ENCODE measurements around the gene IL10RB. TPM values are rescaled to one million over a fixed set of nuclear protein-coding genes. Genes with fewer than 3 reads are reported as not detected.

IL10RB gene
- total and polyA plus RNA-seq, 2 of the 13 experiments (the other 11 are each of a cell fraction or from before 2014, with no cell fraction given): 17.4 to 18.2 TPM

DNA sequence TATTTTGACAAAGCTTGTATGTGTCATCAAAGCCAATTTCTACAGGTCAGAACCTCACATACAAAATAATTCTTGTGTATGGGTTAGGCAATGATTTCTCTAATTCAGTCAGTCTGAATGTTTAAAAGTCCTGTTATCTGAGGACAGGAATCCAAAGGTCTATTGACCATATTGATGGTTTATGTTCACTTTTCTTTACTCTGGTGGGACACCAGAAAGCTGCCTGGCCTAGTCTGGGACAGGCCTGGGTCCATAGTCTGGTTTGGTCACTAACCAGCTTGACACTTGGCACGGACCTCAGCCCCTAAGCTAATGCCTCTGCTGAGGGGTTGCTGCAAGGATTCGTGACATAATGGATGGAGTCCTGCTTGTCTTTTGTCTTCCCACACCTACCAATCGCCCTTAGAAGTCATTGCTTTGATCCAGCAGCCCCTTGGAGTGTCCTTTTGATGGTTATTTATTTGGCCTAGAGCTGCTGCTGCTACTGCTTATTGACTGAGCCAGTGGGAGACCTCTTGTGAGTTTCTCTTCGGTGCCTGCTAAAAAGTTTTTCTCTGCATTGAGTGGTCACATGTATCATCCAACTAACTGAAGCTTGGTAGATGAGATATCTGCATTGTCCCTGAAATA lies 20.8 kb upstream of the IL10RB start (continued):
- TF ChIP-seq, protein P1, sequence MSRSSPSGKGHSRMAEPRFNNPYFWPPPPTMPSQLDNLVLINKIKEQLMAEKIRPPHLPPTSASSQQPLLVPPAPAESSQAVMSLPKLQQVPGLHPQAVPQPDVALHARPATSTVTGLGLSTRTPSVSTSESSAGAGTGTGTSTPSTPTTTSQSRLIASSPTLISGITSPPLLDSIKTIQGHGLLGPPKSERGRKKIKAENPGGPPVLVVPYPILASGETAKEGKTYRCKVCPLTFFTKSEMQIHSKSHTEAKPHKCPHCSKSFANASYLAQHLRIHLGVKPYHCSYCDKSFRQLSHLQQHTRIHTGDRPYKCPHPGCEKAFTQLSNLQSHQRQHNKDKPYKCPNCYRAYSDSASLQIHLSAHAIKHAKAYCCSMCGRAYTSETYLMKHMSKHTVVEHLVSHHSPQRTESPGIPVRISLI (CRISPR knock-in tag; IDR thresholded peaks at IDR 0.05; ENCODE audit: borderline replicate concordance): no peak
- no peak for TF ChIP-seq NRL (CRISPR knock-in tag; IDR thresholded peaks at IDR 0.05; ENCODE audit: borderline replicate concordance)
- TF ChIP-seq, protein P2, sequence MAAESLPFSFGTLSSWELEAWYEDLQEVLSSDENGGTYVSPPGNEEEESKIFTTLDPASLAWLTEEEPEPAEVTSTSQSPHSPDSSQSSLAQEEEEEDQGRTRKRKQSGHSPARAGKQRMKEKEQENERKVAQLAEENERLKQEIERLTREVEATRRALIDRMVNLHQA (CRISPR knock-in tag; IDR thresholded peaks at IDR 0.05): no peak
- TF ChIP-seq ZNF180 (CRISPR knock-in tag; IDR thresholded peaks at IDR 0.05; ENCODE audit: borderline replicate concordance, low read depth): no peak
- TF ChIP-seq DPF2 (CRISPR knock-in tag; IDR thresholded peaks at IDR 0.05; ENCODE audit: borderline replicate concordance, low read depth): peak; percentile 86
- no peak for TF ChIP-seq ZEB1 (IDR thresholded peaks at IDR 0.05; ENCODE audit: insufficient replicate concordance, low read depth)
- TF ChIP-seq ZFAT (CRISPR knock-in tag; conservative IDR thresholded peaks at IDR 0.05): no peak
- no peak for TF ChIP-seq GTF3A (CRISPR knock-in tag; conservative IDR thresholded peaks at IDR 0.05)
- no peak for TF ChIP-seq CTCF (CRISPR knock-in tag; IDR thresholded peaks at IDR 0.05)
- no peak for TF ChIP-seq SMAD9 (CRISPR knock-in tag; IDR thresholded peaks at IDR 0.05)
- TF ChIP-seq ZNF557 (CRISPR knock-in tag; IDR thresholded peaks at IDR 0.05): no peak
- no peak for TF ChIP-seq ZNF484 (CRISPR knock-in tag; IDR thresholded peaks at IDR 0.05; ENCODE audit: borderline replicate concordance, low read depth)
- TF ChIP-seq ZSCAN30 (CRISPR knock-in tag; IDR thresholded peaks at IDR 0.05): no peak
- TF ChIP-seq SIN3A (IDR thresholded peaks at IDR 0.05; ENCODE audit: borderline replicate concordance, low read depth, low read length): no peak
- peak; percentile 46; the same call in 1 of the 2 replicates for TF ChIP-seq HDAC2 (CRISPR knock-in tag; IDR thresholded peaks at IDR 0.05)
- TF ChIP-seq POLR2A (IDR thresholded peaks at IDR 0.05; ENCODE audit: insufficient read depth in 1 of 2, low read depth in 2 of 2, low read length in 2 of 2): no peak
- TF ChIP-seq, protein P3, sequence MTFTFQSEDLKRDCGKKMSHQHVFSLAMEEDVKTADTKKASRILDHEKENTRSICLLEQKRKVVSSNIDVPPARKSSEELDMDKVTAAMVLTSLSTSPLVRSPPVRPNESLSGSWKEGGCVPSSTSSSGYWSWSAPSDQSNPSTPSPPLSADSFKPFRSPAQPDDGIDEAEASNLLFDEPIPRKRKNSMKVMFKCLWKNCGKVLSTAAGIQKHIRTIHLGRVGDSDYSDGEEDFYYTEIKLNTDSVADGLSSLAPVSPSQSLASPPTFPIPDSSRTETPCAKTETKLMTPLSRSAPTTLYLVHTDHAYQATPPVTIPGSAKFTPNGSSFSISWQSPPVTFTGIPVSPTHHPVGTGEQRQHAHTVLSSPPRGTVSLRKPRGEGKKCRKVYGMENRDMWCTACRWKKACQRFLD (CRISPR knock-in tag; IDR thresholded peaks at IDR 0.05; ENCODE audit: borderline replicate concordance): no peak
- no peak for TF ChIP-seq HIVEP1 (CRISPR knock-in tag; IDR thresholded peaks at IDR 0.05)
- no peak for TF ChIP-seq KDM3A (CRISPR knock-in tag; IDR thresholded peaks at IDR 0.05; ENCODE audit: low read depth)
- TF ChIP-seq ZNF619 (CRISPR knock-in tag; IDR thresholded peaks at IDR 0.05): no peak
- TF ChIP-seq ZNF296 (CRISPR knock-in tag; conservative IDR thresholded peaks at IDR 0.05): no peak
- TF ChIP-seq, protein P4, sequence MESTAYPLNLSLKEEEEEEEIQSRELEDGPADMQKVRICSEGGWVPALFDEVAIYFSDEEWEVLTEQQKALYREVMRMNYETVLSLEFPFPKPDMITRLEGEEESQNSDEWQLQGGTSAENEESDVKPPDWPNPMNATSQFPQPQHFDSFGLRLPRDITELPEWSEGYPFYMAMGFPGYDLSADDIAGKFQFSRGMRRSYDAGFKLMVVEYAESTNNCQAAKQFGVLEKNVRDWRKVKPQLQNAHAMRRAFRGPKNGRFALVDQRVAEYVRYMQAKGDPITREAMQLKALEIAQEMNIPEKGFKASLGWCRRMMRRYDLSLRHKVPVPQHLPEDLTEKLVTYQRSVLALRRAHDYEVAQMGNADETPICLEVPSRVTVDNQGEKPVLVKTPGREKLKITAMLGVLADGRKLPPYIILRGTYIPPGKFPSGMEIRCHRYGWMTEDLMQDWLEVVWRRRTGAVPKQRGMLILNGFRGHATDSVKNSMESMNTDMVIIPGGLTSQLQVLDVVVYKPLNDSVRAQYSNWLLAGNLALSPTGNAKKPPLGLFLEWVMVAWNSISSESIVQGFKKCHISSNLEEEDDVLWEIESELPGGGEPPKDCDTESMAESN (CRISPR knock-in tag; conservative IDR thresholded peaks at IDR 0.05): no peak
- TF ChIP-seq MTF1 (CRISPR knock-in tag; IDR thresholded peaks at IDR 0.05): no peak
- TF ChIP-seq ZNF589 (CRISPR knock-in tag; conservative IDR thresholded peaks at IDR 0.05): no peak
- TF ChIP-seq MBNL3 (CRISPR knock-in tag; conservative IDR thresholded peaks at IDR 0.05): no peak
- TF ChIP-seq NFRKB (IDR thresholded peaks at IDR 0.05): no peak
